ENCODE results near the gene ZNF230. TPM values are rescaled to one million over a fixed set of nuclear protein-coding genes. Genes with fewer than 3 reads are reported as not detected.

ZNF230 gene
- total RNA-seq, 3 donors from 2014 or later, result 3.0 to 8.3 (median 5.6) TPM

DNA sequence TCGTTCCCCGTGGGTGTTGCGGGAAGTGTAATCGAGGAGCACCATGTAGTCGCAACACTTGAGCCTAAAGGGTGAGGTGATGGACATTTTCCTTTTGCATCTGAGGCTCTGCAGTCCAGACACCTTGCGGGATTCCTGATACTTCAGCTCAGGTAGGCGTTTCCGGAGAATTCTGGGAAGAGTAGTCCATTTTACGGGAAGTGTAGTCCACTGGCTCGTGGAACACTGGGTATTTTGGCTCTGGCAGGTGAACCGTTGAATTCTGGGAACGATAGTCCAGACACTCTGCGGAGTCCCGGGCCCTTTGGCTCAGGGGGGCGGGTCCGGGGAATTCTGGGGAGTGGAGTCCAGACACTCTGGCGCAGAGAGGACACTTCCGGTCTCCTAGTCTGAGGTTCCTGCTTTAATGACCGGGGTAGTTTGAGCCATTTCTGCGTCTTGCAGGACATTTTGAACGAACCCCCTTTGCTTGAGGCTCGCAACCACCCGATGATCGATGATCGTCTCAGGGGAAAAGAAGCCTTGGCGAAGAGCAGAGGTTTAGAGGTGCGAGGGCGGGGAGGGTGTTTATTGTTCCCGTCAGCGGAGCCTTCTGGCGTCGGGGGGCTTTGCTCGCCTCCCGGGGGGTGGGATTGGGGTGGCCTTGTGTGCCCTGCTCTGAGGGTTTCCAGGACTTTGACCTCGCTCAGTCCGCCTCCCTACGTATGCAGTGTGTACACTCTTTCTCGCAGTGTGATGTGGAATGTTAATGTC lies 49.1 kb downstream of the ZNF230 start, which contains the start of gene ZNF223:
ZNF223 (plus strand) TSS at position 387 of the 753 bp plus-strand sequence. CDS start 3,141 bp downstream, outside the sequence.
- H3K27me3 ChIP-seq, result no peaks in the 10 kb centered on the region
- DNase-seq (ENCODE audit: low spot score in 2 of 2), result peak; percentile 93 to 96
- TF ChIP-seq, protein P1, sequence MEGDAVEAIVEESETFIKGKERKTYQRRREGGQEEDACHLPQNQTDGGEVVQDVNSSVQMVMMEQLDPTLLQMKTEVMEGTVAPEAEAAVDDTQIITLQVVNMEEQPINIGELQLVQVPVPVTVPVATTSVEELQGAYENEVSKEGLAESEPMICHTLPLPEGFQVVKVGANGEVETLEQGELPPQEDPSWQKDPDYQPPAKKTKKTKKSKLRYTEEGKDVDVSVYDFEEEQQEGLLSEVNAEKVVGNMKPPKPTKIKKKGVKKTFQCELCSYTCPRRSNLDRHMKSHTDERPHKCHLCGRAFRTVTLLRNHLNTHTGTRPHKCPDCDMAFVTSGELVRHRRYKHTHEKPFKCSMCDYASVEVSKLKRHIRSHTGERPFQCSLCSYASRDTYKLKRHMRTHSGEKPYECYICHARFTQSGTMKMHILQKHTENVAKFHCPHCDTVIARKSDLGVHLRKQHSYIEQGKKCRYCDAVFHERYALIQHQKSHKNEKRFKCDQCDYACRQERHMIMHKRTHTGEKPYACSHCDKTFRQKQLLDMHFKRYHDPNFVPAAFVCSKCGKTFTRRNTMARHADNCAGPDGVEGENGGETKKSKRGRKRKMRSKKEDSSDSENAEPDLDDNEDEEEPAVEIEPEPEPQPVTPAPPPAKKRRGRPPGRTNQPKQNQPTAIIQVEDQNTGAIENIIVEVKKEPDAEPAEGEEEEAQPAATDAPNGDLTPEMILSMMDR (IDR thresholded peaks at IDR 0.05), result no peak
- TF ChIP-seq POLR2AphosphoS5 (IDR thresholded peaks at IDR 0.05), result peak; percentile 69 to 81 (median 79)
- H3K4me3 ChIP-seq, result peak within 1 kb of the TSS; percentile 64 to 87 (median 80)
- intact Hi-C loops (cut with DNase I; ENCODE audit: low total_unique reads), result no loop called here
- peak within 1 kb of the TSS; percentile 85 for H3K27ac ChIP-seq
- H3K36me3 ChIP-seq, result peaks cover 5% of the 10 kb centered on the region
- H3K4me1 ChIP-seq, result no peaks in the 10 kb centered on the region
- H3K9me3 ChIP-seq, result peaks cover 0 to 7% of the 10 kb centered on the region in 2 donors

DNA sequence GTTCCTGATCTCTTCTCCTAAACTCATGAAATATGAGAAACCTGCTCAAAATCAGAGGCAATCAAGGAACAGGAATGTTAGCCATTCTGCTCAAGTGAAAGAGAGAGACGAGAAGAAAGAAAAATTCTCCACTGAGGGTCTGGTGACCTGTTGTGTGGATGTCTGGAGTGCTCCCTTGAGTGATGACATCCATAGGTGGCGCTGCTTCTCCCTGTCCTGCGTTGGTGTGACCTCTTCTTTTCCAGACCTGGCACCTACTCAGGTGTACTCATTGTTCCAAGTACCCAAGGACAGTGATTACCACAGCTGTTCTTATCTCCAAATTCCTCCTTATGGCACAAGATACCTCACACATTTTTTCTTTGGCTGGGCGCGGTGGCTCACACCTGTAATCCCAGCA lies 53.1 kb downstream of the ZNF230 start:
- no peak overlapping the region for H3K27ac ChIP-seq
- H3K27me3 ChIP-seq, result no peaks in the 10 kb centered on the region
- TF ChIP-seq, protein P1 (IDR thresholded peaks at IDR 0.05), result no peak
- TF ChIP-seq POLR2A (IDR thresholded peaks at IDR 0.05) (no peak), POLR2AphosphoS5 (IDR thresholded peaks at IDR 0.05) (no peak)
- H3K4me3 ChIP-seq, result no peak overlapping the region
- H3K36me3 ChIP-seq, result peaks cover 12% of the 10 kb centered on the region
- no peaks in the 10 kb centered on the region for H3K4me1 ChIP-seq
- peaks cover 16 to 26% of the 10 kb centered on the region in 2 donors for H3K9me3 ChIP-seq
- no peak for DNase-seq (ENCODE audit: low spot score in 2 of 2)
- intact Hi-C loops (cut with DNase I; ENCODE audit: low total_unique reads), result no loop called here

DNA sequence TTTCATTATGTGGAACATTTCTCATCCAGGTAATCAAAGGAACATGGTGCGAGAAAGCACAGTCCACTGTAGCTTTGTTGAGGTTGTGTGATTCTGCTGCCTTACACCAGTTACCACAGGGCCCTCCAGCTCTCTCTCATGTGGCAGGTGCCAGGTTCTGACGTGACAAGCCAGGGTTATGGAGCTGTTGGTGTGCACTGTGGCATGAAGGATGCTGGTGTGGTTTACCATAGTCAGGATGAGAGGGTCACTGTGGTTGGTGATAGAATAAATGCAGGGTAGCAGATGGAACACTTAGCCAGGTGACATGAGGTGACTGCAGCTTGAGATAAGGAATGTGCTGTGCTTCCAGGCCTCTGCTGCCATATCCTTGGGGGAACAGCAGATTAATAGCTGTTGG lies 56.5 kb downstream of the ZNF230 start:
- peaks cover 39% of the 10 kb centered on the region for H3K36me3 ChIP-seq
- no peak overlapping the region for H3K4me3 ChIP-seq
- H3K9me3 ChIP-seq, result peaks cover 42 to 48% of the 10 kb centered on the region in 2 donors
- no peaks in the 10 kb centered on the region for H3K27me3 ChIP-seq
- no peaks in the 10 kb centered on the region for H3K4me1 ChIP-seq
- intact Hi-C loops (cut with DNase I; ENCODE audit: low total_unique reads), result no loop called here
- no peak for DNase-seq (ENCODE audit: low spot score in 2 of 2)
- TF ChIP-seq, protein P1 (IDR thresholded peaks at IDR 0.05), result no peak
- TF ChIP-seq POLR2AphosphoS5 (IDR thresholded peaks at IDR 0.05), result no peak
- no peak for TF ChIP-seq POLR2A (IDR thresholded peaks at IDR 0.05)
- no peak overlapping the region for H3K27ac ChIP-seq

DNA sequence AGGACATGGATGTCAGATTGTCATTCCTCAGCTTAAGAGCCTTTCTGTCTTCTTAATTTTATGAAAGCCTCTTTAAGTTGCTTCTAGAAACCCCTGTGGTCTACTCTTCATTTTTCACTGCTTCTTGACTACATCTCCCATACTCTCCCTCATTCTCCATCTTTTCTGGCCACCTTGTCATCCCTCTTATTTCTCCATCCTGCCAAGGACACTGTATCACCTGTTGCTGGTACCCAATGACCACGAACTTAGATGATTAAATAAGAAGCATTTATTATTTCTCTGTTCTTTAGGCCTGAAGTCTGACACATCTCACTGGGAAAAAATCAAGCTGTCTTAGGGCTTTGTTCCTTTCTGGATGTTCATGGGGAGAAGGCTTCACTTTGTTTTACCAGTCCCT lies 58.3 kb downstream of the ZNF230 start:
- TF ChIP-seq POLR2A (IDR thresholded peaks at IDR 0.05), result no peak
- TF ChIP-seq POLR2AphosphoS5 (IDR thresholded peaks at IDR 0.05), result no peak
- TF ChIP-seq, protein P1 (IDR thresholded peaks at IDR 0.05), result no peak
- intact Hi-C loops (cut with DNase I; ENCODE audit: low total_unique reads), result no loop called here
- H3K4me3 ChIP-seq, result no peak overlapping the region
- peaks cover 47% of the 10 kb centered on the region for H3K36me3 ChIP-seq
- H3K4me1 ChIP-seq, result no peaks in the 10 kb centered on the region
- H3K27ac ChIP-seq, result no peak overlapping the region
- no peak for DNase-seq (ENCODE audit: low spot score in 2 of 2)
- no peaks in the 10 kb centered on the region for H3K27me3 ChIP-seq
- peaks cover 50 to 66% of the 10 kb centered on the region in 2 donors for H3K9me3 ChIP-seq

Other genes starting within 250 kb of the ZNF230 start
- 10 to 100 TPM; 10.6 to 29.9 (median 20.6) TPM for gene SMG9, start 248.0 kb upstream of the ZNF230 start, total RNA-seq
- 10 to 100 TPM in 2 of 3 donors, 1 to 10 TPM in 1; 1.9 to 61.9 (median 28.2) TPM for gene KCNN4, start 222.0 kb upstream of the ZNF230 start, total RNA-seq
- gene LYPD5, start 200.5 kb upstream of the ZNF230 start, total RNA-seq, result 1 to 10 TPM in 2 of 3 donors, under 1 TPM in 1; 0.48 to 7.2 (median 6.2) TPM
- 10 to 100 TPM in 2 of 3 donors, 1 to 10 TPM in 1; 6.9 to 19.6 (median 13.8) TPM for gene ZNF283, start 175.6 kb upstream of the ZNF230 start, total RNA-seq
- gene ZNF404, start 119.0 kb upstream of the ZNF230 start, total RNA-seq, result 1 to 10 TPM; 1.1 to 5.9 (median 3.6) TPM
- 10 to 100 TPM in 2 of 3 donors, 1 to 10 TPM in 1; 9.8 to 29.7 (median 19.3) TPM for gene ZNF45, start 67.7 kb upstream of the ZNF230 start, total RNA-seq
- 10 to 100 TPM in 1 of 3 donors, 1 to 10 TPM in 2; 4.5 to 11.7 (median 7.2) TPM for gene ZNF221, start 51.7 kb upstream of the ZNF230 start, total RNA-seq
- gene ZNF155, start 18.8 kb upstream of the ZNF230 start, total RNA-seq, result 10 to 100 TPM in 2 of 3 donors, 1 to 10 TPM in 1; 6.1 to 17.4 (median 15.1) TPM
- 1 to 10 TPM; 1.8 to 3.8 (median 2.9) TPM for gene ZNF222, start 22.4 kb downstream of the ZNF230 start, total RNA-seq
- 10 to 100 TPM in 1 of 3 donors, 1 to 10 TPM in 2; 2.6 to 12.3 (median 5.6) TPM for gene ZNF223, start 49.1 kb downstream of the ZNF230 start, total RNA-seq
- 1 to 10 TPM; 1.1 to 4.2 (median 2.9) TPM for gene ZNF284, start 69.2 kb downstream of the ZNF230 start, total RNA-seq
- 10 to 100 TPM; 22.4 to 51.4 (median 30.8) TPM for gene ZNF224, start 91.4 kb downstream of the ZNF230 start, total RNA-seq
- 1 to 10 TPM; 3.4 to 6.6 (median 4.6) TPM for gene ZNF225, start 110.4 kb downstream of the ZNF230 start, total RNA-seq
- 10 to 100 TPM in 1 of 3 donors, 1 to 10 TPM in 2; 6.4 to 11.3 (median 8.2) TPM for gene ZNF234, start 138.6 kb downstream of the ZNF230 start, total RNA-seq
- 10 to 100 TPM; 14.4 to 34.2 (median 18.7) TPM for gene ZNF226, start 162.1 kb downstream of the ZNF230 start, total RNA-seq
- 10 to 100 TPM in 2 of 3 donors, 1 to 10 TPM in 1; 8.2 to 33.2 (median 18.7) TPM for gene ZNF227, start 209.6 kb downstream of the ZNF230 start, total RNA-seq

All from breast epithelium (tissue), 4 donors.